Measurements from ENCODE around the gene FUCA1.

DNA sequence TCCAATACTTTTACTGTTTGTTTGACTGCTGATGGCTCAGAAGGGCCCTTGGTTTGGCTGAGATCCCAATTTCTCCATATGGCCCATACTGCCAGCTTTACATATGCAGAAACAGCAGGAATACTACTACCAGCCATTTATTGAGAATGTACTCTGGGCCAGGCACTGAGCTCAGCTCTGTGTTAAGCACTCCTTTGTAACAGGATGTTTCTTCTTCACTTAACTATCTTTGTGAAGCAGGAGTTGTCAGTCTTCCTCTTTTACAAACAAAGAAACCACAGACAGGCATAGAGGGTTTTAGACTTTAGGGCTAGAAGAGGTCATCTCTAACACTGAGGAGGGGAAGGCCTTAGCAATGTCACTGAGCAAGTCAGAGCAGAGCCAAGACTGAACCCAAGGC, 51.2 kb downstream of the FUCA1 start:
- TF ChIP-seq RAD21 (IDR thresholded peaks at IDR 0.05; ENCODE audit: low read depth) = no peak
- TF ChIP-seq YY1 (IDR thresholded peaks at IDR 0.05; ENCODE audit: low read depth) = no peak
- no peak for TF ChIP-seq EP300 (IDR thresholded peaks at IDR 0.05; ENCODE audit: borderline replicate concordance)
